ENCODE measurements around the gene ATP6V0D1.

ATP6V0D1 gene

DNA sequence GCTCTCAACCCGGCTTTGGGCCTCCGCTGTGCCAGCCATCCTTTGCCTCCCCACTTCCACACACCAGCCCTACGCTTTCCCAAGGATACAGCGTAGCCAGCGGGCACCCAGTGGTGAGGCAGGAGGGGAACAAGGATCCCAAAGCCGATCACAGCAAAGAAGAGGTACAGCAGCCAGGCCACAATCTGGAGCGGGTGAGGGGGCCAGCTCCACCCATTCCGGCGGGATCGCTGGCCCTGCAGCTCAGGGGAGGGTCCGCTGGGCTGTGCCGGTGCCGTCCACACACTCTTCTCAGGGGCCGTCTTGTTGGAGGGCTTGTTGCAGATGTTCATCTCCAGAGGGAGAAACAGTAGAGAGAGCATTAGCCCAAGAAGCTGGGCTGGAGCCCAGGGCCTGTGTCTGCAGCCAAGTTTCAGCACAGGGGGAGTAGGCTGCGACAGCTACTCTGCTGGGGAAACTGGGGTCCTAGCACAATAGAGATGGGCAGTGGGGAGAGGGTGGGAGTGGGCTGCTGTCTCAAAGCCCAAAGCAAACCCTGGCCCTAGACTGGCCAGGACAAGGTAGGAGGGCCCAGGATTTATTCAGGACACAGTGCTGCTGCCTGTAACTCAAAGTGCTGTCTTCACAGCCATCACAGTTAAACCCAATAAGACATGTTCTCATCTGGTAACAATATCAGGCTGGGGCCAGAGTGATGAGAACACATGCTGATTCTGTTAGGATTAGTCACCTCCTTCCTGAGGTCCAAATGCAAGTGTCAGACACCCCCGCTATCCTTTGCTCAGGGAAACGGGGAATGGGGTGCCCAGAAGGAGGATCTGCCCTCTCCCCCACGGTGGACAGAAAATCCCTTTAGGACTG lies 74.6 kb downstream of the ATP6V0D1 start:
- no peak overlapping the region for H3K9ac ChIP-seq (ENCODE audit: low read length)
- no peaks in the 10 kb centered on the region for H4K20me1 ChIP-seq (ENCODE audit: insufficient read depth, low read length)
- H3K79me2 ChIP-seq (ENCODE audit: insufficient read depth, low read length) = no peaks in the 10 kb centered on the region
- no peak overlapping the region for H3K4me3 ChIP-seq (ENCODE audit: low read depth, low read length, poor library complexity, severe bottlenecking)
- no peak overlapping the region for H3K27ac ChIP-seq (ENCODE audit: low read depth, low read length, poor library complexity, severe bottlenecking)
- H3K9me3 ChIP-seq (ENCODE audit: low read length) = no peaks in the 10 kb centered on the region
- TF ChIP-seq, protein P1, sequence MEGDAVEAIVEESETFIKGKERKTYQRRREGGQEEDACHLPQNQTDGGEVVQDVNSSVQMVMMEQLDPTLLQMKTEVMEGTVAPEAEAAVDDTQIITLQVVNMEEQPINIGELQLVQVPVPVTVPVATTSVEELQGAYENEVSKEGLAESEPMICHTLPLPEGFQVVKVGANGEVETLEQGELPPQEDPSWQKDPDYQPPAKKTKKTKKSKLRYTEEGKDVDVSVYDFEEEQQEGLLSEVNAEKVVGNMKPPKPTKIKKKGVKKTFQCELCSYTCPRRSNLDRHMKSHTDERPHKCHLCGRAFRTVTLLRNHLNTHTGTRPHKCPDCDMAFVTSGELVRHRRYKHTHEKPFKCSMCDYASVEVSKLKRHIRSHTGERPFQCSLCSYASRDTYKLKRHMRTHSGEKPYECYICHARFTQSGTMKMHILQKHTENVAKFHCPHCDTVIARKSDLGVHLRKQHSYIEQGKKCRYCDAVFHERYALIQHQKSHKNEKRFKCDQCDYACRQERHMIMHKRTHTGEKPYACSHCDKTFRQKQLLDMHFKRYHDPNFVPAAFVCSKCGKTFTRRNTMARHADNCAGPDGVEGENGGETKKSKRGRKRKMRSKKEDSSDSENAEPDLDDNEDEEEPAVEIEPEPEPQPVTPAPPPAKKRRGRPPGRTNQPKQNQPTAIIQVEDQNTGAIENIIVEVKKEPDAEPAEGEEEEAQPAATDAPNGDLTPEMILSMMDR (IDR thresholded peaks at IDR 0.05; ENCODE audit: low read length) = no peak
- TF ChIP-seq EZH2 (IDR thresholded peaks at IDR 0.05; ENCODE audit: borderline replicate concordance, low read length) = no peak
- no peaks in the 10 kb centered on the region for H3K4me1 ChIP-seq (ENCODE audit: insufficient read depth, low read length, severe bottlenecking)
- H2AFZ ChIP-seq (ENCODE audit: low read length) = no peak overlapping the region
- H3K27me3 ChIP-seq (ENCODE audit: insufficient read depth, low read length) = no peaks in the 10 kb centered on the region; the same call in 1 of the 2 replicates
- H3K9me2 ChIP-seq (ENCODE audit: low read depth, low read length) = no peaks in the 10 kb centered on the region
- no peak overlapping the region for H3K4me2 ChIP-seq (ENCODE audit: low read length)
- H3F3A ChIP-seq (ENCODE audit: insufficient read depth, low read length) = no peaks in the 10 kb centered on the region
- no peaks in the 10 kb centered on the region for H3K36me3 ChIP-seq (ENCODE audit: insufficient read depth, low read length)

DNA sequence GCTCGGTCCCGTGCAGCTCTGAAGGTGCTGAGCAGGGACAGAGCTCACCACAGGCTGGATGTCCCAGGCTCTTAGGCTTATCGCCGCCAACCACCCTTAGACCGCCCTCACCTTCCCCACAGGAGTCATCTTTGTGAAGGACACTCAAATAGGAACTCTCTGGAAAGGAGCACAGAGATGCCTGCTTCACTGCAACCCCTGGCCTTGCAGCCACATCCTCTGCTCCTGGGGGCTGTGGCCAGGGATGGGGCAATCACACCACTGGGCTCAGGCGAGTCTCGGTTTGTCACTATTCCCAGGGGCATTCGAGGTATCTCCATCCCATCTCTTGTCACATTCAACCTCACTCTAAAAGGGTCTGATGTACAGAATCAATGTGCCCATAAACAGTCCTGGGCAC lies 75.6 kb downstream of the ATP6V0D1 start:
- H3K27ac ChIP-seq (ENCODE audit: low read depth, low read length, poor library complexity, severe bottlenecking) = no peak overlapping the region
- no peak overlapping the region for H3K9ac ChIP-seq (ENCODE audit: low read length)
- TF ChIP-seq EZH2 (IDR thresholded peaks at IDR 0.05; ENCODE audit: borderline replicate concordance, low read length) = no peak
- TF ChIP-seq, protein P1 (IDR thresholded peaks at IDR 0.05; ENCODE audit: low read length) = no peak

DNA sequence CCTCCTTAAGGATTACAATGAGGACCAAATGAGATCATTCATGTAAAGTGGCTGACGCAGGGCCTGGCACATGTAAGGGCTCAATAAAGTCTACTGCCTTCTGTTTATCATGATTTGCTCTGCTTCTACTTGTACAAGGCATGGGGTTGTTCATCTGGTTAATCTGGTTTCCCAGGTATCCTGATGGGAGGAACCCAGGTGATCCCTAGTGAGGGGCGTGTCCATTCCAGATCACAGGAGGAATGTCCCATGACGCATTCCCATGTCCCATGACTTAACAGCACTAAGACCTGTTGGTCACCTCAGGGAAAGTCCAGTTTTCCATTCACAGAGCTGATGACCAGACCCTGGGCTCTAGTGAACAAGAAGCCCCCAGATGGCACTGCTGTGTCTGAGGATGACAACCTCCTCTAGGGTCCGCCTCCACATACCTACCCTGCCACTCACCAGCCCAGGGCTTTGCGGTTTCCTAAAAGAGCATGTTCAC lies 76.2 kb downstream of the ATP6V0D1 start:
- no peak overlapping the region for H3K9ac ChIP-seq (ENCODE audit: low read length)
- H2AFZ ChIP-seq (ENCODE audit: low read length) = no peak overlapping the region
- H3K9me2 ChIP-seq (ENCODE audit: low read depth, low read length) = no peaks in the 10 kb centered on the region

More for the DNA sequence above, 75.6 kb downstream of the ATP6V0D1 start:
- Histone ChIP-seq H3K9me2 (ENCODE audit: low read depth, low read length) (no peaks in the 10 kb centered on the region), H3K4me1 (ENCODE audit: insufficient read depth, low read length, severe bottlenecking) (no peaks in the 10 kb centered on the region), H4K20me1 (ENCODE audit: insufficient read depth, low read length) (no peaks in the 10 kb centered on the region), H2AFZ (ENCODE audit: low read length) (no peak overlapping the region), H3K4me2 (ENCODE audit: low read length) (no peak overlapping the region), H3K9me3 (ENCODE audit: low read length) (no peaks in the 10 kb centered on the region), H3K79me2 (ENCODE audit: insufficient read depth, low read length) (no peaks in the 10 kb centered on the region), H3K27me3 (ENCODE audit: insufficient read depth, low read length) (no peaks in the 10 kb centered on the region; the same call in 1 of the 2 replicates), H3F3A (ENCODE audit: insufficient read depth, low read length) (no peaks in the 10 kb centered on the region), H3K4me3 (ENCODE audit: low read depth, low read length, poor library complexity, severe bottlenecking) (no peak overlapping the region), H3K36me3 (ENCODE audit: insufficient read depth, low read length) (no peaks in the 10 kb centered on the region)

More for the DNA sequence above, 76.2 kb downstream of the ATP6V0D1 start:
- no peak overlapping the region for H3K27ac ChIP-seq (ENCODE audit: low read depth, low read length, poor library complexity, severe bottlenecking)
- H3K79me2 ChIP-seq (ENCODE audit: insufficient read depth, low read length) = no peaks in the 10 kb centered on the region
- no peaks in the 10 kb centered on the region for H3K4me1 ChIP-seq (ENCODE audit: insufficient read depth, low read length, severe bottlenecking)
- no peaks in the 10 kb centered on the region for H3K9me3 ChIP-seq (ENCODE audit: low read length)
- no peaks in the 10 kb centered on the region; the same call in 1 of the 2 replicates for H3K27me3 ChIP-seq (ENCODE audit: insufficient read depth, low read length)
- TF ChIP-seq, protein P1 (IDR thresholded peaks at IDR 0.05; ENCODE audit: low read length) = no peak
- H3K4me2 ChIP-seq (ENCODE audit: low read length) = no peak overlapping the region
- H3K36me3 ChIP-seq (ENCODE audit: insufficient read depth, low read length) = no peaks in the 10 kb centered on the region
- no peaks in the 10 kb centered on the region for H3F3A ChIP-seq (ENCODE audit: insufficient read depth, low read length)
- H3K4me3 ChIP-seq (ENCODE audit: low read depth, low read length, poor library complexity, severe bottlenecking) = no peak overlapping the region
- H4K20me1 ChIP-seq (ENCODE audit: insufficient read depth, low read length) = no peaks in the 10 kb centered on the region
